Ishikawa (cell line): ENCODE data around the gene SCARF2.

ENCODE experiments used
- CEBPB ChIP-seq: IDR thresholded peaks from 2 replicates; pipeline ENCODE4 v1.6.1; 2012
- CREB1 ChIP-seq: IDR thresholded peaks from 2 replicates; pipeline ENCODE4 v1.6.1; 2012; ENCODE audit warnings: low read depth
- EGR1 ChIP-seq: IDR thresholded peaks from 2 replicates; pipeline ENCODE4 v1.6.1; 2012
- EP300 ChIP-seq: IDR thresholded peaks from 2 replicates; pipeline ENCODE4 v1.6.1; 2012; ENCODE audit warnings: borderline replicate concordance
- FOXM1 ChIP-seq: IDR thresholded peaks from 2 replicates; pipeline ENCODE4 v1.6.1; 2012; ENCODE audit warnings: low read depth, borderline replicate concordance
- MAX ChIP-seq: IDR thresholded peaks from 2 replicates; pipeline ENCODE4 v1.6.1; 2012
- NFIC ChIP-seq: IDR thresholded peaks from 2 replicates; pipeline ENCODE4 v1.6.1; 2012
- RAD21 ChIP-seq: IDR thresholded peaks from 2 replicates; pipeline ENCODE4 v1.6.1; 2012; ENCODE audit warnings: low read depth
- REST ChIP-seq: IDR thresholded peaks from 2 replicates; pipeline ENCODE4 v1.6.1; 2012; ENCODE audit warnings: low read depth, mild to moderate bottlenecking
- TAF1 ChIP-seq: IDR thresholded peaks from 2 replicates; pipeline ENCODE4 v1.6.1; 2012; ENCODE audit warnings: low read depth, mild to moderate bottlenecking
- TCF12 ChIP-seq: IDR thresholded peaks from 2 replicates; pipeline ENCODE4 v1.6.1; 2012; ENCODE audit warnings: low read depth
- TEAD4 ChIP-seq: IDR thresholded peaks from 2 replicates; pipeline ENCODE4 v1.6.1; 2012
- YY1 ChIP-seq: IDR thresholded peaks from 2 replicates; pipeline ENCODE4 v1.6.1; 2012; ENCODE audit warnings: low read depth
- ZBTB7A ChIP-seq: IDR thresholded peaks from 2 replicates; pipeline ENCODE4 v1.6.1; 2012; ENCODE audit warnings: low read depth
- TF ChIP-seq, protein P1 (sequence below): IDR thresholded peaks from 2 replicates; pipeline ENCODE4 v1.6.1; 2012

SCARF2 gene

GRCh38 chr22:20405931-20406685 is 31.5 kb downstream of the SCARF2 start:
- TF ChIP-seq FOXM1 (no peak), RAD21 (no peak), CEBPB (no peak), EP300 (no peak), TEAD4 (no peak), REST (no peak), CREB1 (no peak), TAF1 (no peak), MAX (no peak), TCF12 (no peak), EGR1 (no peak), NFIC (no peak), YY1 (no peak), ZBTB7A (no peak)
- TF ChIP-seq, protein P1, sequence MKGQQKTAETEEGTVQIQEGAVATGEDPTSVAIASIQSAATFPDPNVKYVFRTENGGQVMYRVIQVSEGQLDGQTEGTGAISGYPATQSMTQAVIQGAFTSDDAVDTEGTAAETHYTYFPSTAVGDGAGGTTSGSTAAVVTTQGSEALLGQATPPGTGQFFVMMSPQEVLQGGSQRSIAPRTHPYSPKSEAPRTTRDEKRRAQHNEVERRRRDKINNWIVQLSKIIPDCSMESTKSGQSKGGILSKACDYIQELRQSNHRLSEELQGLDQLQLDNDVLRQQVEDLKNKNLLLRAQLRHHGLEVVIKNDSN = no peak

GRCh38 chr22:20405291-20405930 is 32.2 kb downstream of the SCARF2 start:
- TF ChIP-seq YY1 (no peak), MAX (no peak), CREB1 (no peak), CEBPB (no peak), EGR1 (no peak), TAF1 (no peak), ZBTB7A (no peak), TCF12 (no peak), EP300 (no peak), FOXM1 (no peak), TEAD4 (no peak), REST (no peak), RAD21 (no peak), NFIC (no peak)
- TF ChIP-seq, protein P1 = no peak

DNA sequence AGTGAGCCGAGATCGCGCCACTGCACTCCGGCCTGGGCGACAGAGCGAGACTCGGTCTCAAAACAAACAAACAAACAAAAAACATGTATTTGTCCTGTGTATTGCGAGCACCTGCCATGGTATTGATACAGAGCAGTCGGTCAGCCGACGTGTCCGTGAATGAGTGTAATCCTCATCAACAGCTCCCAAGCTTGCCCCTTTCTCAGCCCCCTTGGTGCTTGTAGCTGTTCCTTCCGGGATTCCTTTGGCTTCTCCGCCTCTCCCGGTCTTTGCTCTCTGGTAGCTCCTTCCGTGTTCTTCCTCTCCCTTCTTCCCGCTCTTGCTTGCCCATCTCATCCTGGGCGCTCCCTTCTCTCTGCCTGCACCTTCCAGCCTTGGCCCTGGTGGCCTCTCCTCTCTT is 32.7 kb downstream of the SCARF2 start:
- TF ChIP-seq EP300 (no peak), CEBPB (no peak), YY1 (no peak), REST (no peak), TAF1 (no peak), CREB1 (no peak), EGR1 (no peak), FOXM1 (no peak), ZBTB7A (no peak)
- TF ChIP-seq, protein P1 = no peak

GRCh38 chr22:20403779-20404140 is 33.9 kb downstream of the SCARF2 start:
- TF ChIP-seq TCF12 (no peak), EP300 (no peak), CREB1 (no peak), EGR1 (no peak), MAX (no peak), ZBTB7A (no peak), FOXM1 (no peak), CEBPB (no peak), RAD21 (no peak), YY1 (no peak), TAF1 (no peak)
